ENCODE data around the gene COG4.

Gene COG4

GRCh38 chr16:70568601-70569237 lies 45.4 kb upstream of the COG4 start:
- H3K4me3 ChIP-seq (replicated peaks; ENCODE audit: low read depth, low read length): no peak overlapping the region
- DNase-seq (ENCODE audit: low read depth): no peak
- TF ChIP-seq CTCF (IDR thresholded peaks at IDR 0.05; ENCODE audit: low read length, missing control alignments): no peak

GRCh38 chr16:70565053-70565452 lies 41.7 kb upstream of the COG4 start:
- TF ChIP-seq CTCF (IDR thresholded peaks at IDR 0.05; ENCODE audit: low read length, missing control alignments): no peak
- no peak for DNase-seq (ENCODE audit: low read depth)
- H3K4me3 ChIP-seq (replicated peaks; ENCODE audit: low read depth, low read length): no peak overlapping the region

GRCh38 chr16:70563636-70564035 lies 40.3 kb upstream of the COG4 start:
- H3K4me3 ChIP-seq (replicated peaks; ENCODE audit: low read depth, low read length): no peak overlapping the region
- peak; percentile 91 for DNase-seq (ENCODE audit: low read depth)
- TF ChIP-seq CTCF (IDR thresholded peaks at IDR 0.05; ENCODE audit: low read length, missing control alignments): no peak

GRCh38 chr16:70561623-70562022 lies 38.3 kb upstream of the COG4 start:
- no peak for DNase-seq (ENCODE audit: low read depth)
- H3K4me3 ChIP-seq (replicated peaks; ENCODE audit: low read depth, low read length): no peak overlapping the region
- TF ChIP-seq CTCF (IDR thresholded peaks at IDR 0.05; ENCODE audit: low read length, missing control alignments): no peak

- H3K4me3 ChIP-seq (replicated peaks; ENCODE audit: low read depth, low read length): no peak overlapping the region
- no peak for TF ChIP-seq CTCF (IDR thresholded peaks at IDR 0.05; ENCODE audit: low read length, missing control alignments)
- DNase-seq (ENCODE audit: low read depth): no peak
Observed at GRCh38 chr16:70556063-70556462, 32.7 kb upstream of the COG4 start.

- no peak for TF ChIP-seq CTCF (IDR thresholded peaks at IDR 0.05; ENCODE audit: low read length, missing control alignments)
- peak; percentile 79 for DNase-seq (ENCODE audit: low read depth)
- H3K4me3 ChIP-seq (replicated peaks; ENCODE audit: low read depth, low read length): no peak overlapping the region
Observed at GRCh38 chr16:70553645-70554044, 30.3 kb upstream of the COG4 start.

- H3K4me3 ChIP-seq (replicated peaks; ENCODE audit: low read depth, low read length): no peak overlapping the region
- TF ChIP-seq CTCF (IDR thresholded peaks at IDR 0.05; ENCODE audit: low read length, missing control alignments): no peak
- DNase-seq (ENCODE audit: low read depth): no peak
Observed at GRCh38 chr16:70552675-70553074, 29.3 kb upstream of the COG4 start.
